ENCODE measurements around the gene ATP6V0A1. TPM values are rescaled to one million over a fixed set of nuclear protein-coding genes. Genes with fewer than 3 reads are reported as not detected.

The ATP6V0A1 gene
- total and polyA plus RNA-seq, 2 donors from 2014 or later, result 108 to 110 TPM

DNA sequence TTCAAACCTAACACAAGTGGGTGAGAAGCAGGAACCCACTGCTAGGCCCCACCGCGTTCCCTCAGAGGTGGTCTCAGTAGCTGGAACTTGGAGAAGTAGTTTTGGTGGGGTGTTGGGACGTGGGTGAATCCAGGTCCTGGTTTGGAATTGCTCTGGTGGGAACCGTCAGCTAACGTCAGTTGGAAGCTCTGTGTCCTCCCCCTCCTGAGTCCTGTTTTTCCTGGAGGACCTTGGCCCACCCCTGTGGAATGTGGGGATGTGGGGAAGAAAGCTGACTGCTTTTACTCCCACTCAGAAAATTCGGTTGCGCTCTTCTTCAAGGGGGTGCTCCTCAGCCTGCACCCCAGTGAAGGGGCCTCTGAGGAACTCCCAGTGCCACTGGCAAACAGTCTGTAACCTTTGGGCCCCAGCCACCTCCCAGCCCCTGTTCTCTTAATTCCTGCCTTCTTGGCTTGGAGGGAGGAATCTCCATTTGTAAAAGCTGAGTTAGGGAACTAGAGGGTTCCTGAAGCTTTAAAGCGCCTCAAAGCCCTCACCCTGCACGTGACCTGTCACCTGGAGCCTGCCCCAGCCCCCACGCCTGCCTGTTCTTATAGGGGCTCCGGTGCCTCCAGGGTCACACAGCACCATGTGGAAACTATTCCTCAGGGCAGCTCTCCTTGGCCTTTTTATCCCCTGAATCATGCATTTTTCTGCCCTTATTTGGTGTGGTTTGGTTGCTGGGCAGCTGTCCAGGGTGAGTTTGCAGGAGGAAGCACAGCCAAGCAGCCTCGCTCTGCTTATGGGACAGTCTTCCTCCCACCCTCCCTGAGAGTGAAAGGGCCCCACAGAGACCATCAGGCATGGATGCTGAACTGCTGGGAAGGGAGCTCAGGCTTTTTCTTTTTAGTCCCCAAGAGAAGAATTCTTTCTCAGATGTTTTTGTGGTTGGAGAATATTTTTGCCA is 61.1 kb downstream of the ATP6V0A1 start:
- no peak for FAIRE-seq
- DNase-seq, result peak; percentile 77 to 97 (median 92)
- Histone ChIP-seq H3K27me3 (ENCODE audit: control insufficient read depth, insufficient read depth, low read length) (no peaks in the 10 kb centered on the region), H3K27ac (ENCODE audit: low read depth in 2 of 2, low read length in 2 of 2) (peak overlapping the region; percentile 91 to 96), H3K9ac (ENCODE audit: low read length in 3 of 3) (peak overlapping the region in 2 of 3 donors; percentile 25 to 70), H3K4me3 (ENCODE audit: low read length in 3 of 3) (no peak overlapping the region), H3K4me1 (ENCODE audit: control insufficient read depth in 2 of 3, insufficient read depth in 2 of 3, low read depth in 1 of 3, low read length in 3 of 3) (peaks cover 19 to 67% (median 51%) of the 10 kb centered on the region in 3 donors), H3K9me3 (ENCODE audit: control insufficient read depth in 2 of 3, insufficient read depth in 1 of 3, low read length in 3 of 3) (no peaks in the 10 kb centered on the region), H3K36me3 (ENCODE audit: control insufficient read depth in 2 of 3, insufficient read depth in 3 of 3, low read length in 3 of 3) (peaks cover 0 to 28% (median 10%) of the 10 kb centered on the region in 3 donors)
- intact Hi-C loops (cut with DNase I), result loop anchor here (10.0 kb wide), 1 partner anchor 95 kb away; the partner anchor contains the start of gene CAVIN1
- TF ChIP-seq, protein P1, sequence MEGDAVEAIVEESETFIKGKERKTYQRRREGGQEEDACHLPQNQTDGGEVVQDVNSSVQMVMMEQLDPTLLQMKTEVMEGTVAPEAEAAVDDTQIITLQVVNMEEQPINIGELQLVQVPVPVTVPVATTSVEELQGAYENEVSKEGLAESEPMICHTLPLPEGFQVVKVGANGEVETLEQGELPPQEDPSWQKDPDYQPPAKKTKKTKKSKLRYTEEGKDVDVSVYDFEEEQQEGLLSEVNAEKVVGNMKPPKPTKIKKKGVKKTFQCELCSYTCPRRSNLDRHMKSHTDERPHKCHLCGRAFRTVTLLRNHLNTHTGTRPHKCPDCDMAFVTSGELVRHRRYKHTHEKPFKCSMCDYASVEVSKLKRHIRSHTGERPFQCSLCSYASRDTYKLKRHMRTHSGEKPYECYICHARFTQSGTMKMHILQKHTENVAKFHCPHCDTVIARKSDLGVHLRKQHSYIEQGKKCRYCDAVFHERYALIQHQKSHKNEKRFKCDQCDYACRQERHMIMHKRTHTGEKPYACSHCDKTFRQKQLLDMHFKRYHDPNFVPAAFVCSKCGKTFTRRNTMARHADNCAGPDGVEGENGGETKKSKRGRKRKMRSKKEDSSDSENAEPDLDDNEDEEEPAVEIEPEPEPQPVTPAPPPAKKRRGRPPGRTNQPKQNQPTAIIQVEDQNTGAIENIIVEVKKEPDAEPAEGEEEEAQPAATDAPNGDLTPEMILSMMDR (IDR thresholded peaks at IDR 0.05; ENCODE audit: borderline replicate concordance, extremely low read depth, insufficient read depth), result peak; percentile 2

DNA sequence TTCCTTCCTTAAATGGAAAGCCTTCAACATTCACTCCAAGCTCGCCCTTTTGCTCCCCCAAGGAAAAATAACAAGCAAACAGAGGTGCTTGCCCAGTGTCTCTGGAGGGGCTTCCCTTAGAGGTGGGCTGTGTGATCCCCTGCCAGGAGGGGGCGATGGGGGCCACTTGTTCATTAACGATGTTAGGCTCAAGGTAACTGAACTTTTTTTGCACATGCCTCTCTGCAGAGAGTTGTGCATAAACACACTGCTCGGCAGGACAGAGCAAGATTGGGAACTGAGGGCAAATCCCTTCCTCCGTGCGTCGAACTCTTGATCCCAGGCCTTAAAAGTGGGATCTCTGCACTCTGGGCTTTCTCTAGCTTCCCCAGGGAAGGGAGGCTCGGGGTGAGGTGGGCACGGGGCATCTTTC is 61.9 kb downstream of the ATP6V0A1 start:
- TF ChIP-seq, protein P1 (IDR thresholded peaks at IDR 0.05; ENCODE audit: borderline replicate concordance, extremely low read depth, insufficient read depth), result no peak
- Histone ChIP-seq H3K9me3 (ENCODE audit: control insufficient read depth in 2 of 3, insufficient read depth in 1 of 3, low read length in 3 of 3) (no peaks in the 10 kb centered on the region), H3K4me3 (ENCODE audit: low read length in 3 of 3) (no peak overlapping the region), H3K36me3 (ENCODE audit: control insufficient read depth in 2 of 3, insufficient read depth in 3 of 3, low read length in 3 of 3) (peaks cover 0 to 28% (median 10%) of the 10 kb centered on the region in 3 donors), H3K9ac (ENCODE audit: low read length in 3 of 3) (peak overlapping the region in 1 of 3 donors; percentile 70), H3K27me3 (ENCODE audit: control insufficient read depth, insufficient read depth, low read length) (no peaks in the 10 kb centered on the region), H3K27ac (ENCODE audit: low read depth in 2 of 2, low read length in 2 of 2) (peak overlapping the region; percentile 91 to 96), H3K4me1 (ENCODE audit: control insufficient read depth in 2 of 3, insufficient read depth in 2 of 3, low read depth in 1 of 3, low read length in 3 of 3) (peaks cover 19 to 66% (median 51%) of the 10 kb centered on the region in 3 donors)
- intact Hi-C loops (cut with DNase I), result no loop called here
- DNase-seq (peak in 2 of 5 donors; percentile 39 to 51), FAIRE-seq (no peak)

DNA sequence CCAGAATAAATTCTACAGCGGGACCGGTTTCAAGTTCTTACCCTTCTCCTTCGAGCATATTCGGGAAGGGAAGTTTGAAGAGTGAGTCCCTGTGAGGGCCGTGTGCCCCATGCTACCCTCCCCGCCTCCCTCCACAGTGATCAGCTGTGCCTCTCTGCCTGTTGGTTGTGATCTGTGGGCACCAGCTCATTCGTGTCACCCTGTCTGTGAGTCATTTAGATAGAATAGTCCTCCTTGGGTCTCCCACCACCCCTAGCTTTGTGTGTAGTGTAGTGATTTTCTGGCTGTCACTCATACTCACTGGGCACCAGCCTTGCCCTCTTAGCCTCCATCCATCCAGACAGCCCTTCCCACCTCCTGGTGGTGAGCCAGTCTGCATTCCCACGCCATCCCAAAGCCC is 62.4 kb downstream of the ATP6V0A1 start:
- H3K4me3 ChIP-seq (ENCODE audit: low read length in 3 of 3), result peak overlapping the region in 1 of 3 donors; percentile 13
- H3K36me3 ChIP-seq (ENCODE audit: control insufficient read depth in 2 of 3, insufficient read depth in 3 of 3, low read length in 3 of 3), result peaks cover 0 to 25% (median 8%) of the 10 kb centered on the region in 3 donors
- H3K4me1 ChIP-seq (ENCODE audit: control insufficient read depth in 2 of 3, insufficient read depth in 2 of 3, low read depth in 1 of 3, low read length in 3 of 3), result peaks cover 19 to 66% (median 51%) of the 10 kb centered on the region in 3 donors
- H3K9ac ChIP-seq (ENCODE audit: low read length in 3 of 3), result peak overlapping the region in 2 of 3 donors; percentile 27 to 70
- FAIRE-seq (no peak), DNase-seq (peak in 1 of 5 donors; percentile 45)
- H3K9me3 ChIP-seq (ENCODE audit: control insufficient read depth in 2 of 3, insufficient read depth in 1 of 3, low read length in 3 of 3), result no peaks in the 10 kb centered on the region
- intact Hi-C loops (cut with DNase I), result no loop called here
- H3K27me3 ChIP-seq (ENCODE audit: control insufficient read depth, insufficient read depth, low read length), result no peaks in the 10 kb centered on the region
- H3K27ac ChIP-seq (ENCODE audit: low read depth in 2 of 2, low read length in 2 of 2), result peak overlapping the region; percentile 91 to 96
- TF ChIP-seq, protein P1 (IDR thresholded peaks at IDR 0.05; ENCODE audit: borderline replicate concordance, extremely low read depth, insufficient read depth), result no peak

All from kidney (tissue), 14 donors.